ENCODE results near the gene ASPSCR1. TPM values are rescaled to one million over a fixed set of nuclear protein-coding genes. Genes with fewer than 3 reads are reported as not detected.
A peak's percentile ranks its signal among the peaks of the same experiment; 100 is the strongest.

The ASPSCR1 gene
- total and polyA plus RNA-seq, 9 of the 15 experiments (the other 6 are each of a cell fraction or from before 2014, with no cell fraction given): 0.90 to 36.9 (median 11.6) TPM

GRCh38 chr17:82033359-82034085 lies 56.1 kb downstream of the ASPSCR1 start:
- Histone ChIP-seq H4K20me1 (replicated peaks; ENCODE audit: control insufficient read depth, insufficient read depth, low read length) (peaks cover 21% of the 10 kb centered on the region; the same call in 1 of the 2 replicates), H3K36me3 (ENCODE audit: control insufficient read depth, insufficient read depth, low read length) (peaks cover 40% of the 10 kb centered on the region; the same call in 2 of the 3 replicates), H3K4me3 (peak overlapping the region; percentile 62; the same call in 1 of the 2 replicates), H2AFZ (ENCODE audit: low read depth, low read length) (no peak overlapping the region), H3K27ac (ENCODE audit: extremely low read depth, low read depth, low read length) (no peak overlapping the region), H3K4me2 (ENCODE audit: insufficient read depth, low read length) (no peak overlapping the region), H3K27me3 (ENCODE audit: control insufficient read depth in 2 of 2, insufficient read depth in 2 of 2, low read length in 2 of 2) (no peaks in the 10 kb centered on the region), H3K79me2 (ENCODE audit: control insufficient read depth, insufficient read depth, low read length) (peaks cover 41% of the 10 kb centered on the region), H3K4me1 (replicated peaks in 1 of 2; ENCODE audit: control insufficient read depth in 2 of 2, insufficient read depth in 2 of 2, low read length in 2 of 2) (peaks cover 29 to 86% of the 10 kb centered on the region in 2 experiments), H3K9me3 (replicated peaks; ENCODE audit: control insufficient read depth, insufficient read depth, low read depth, low read length) (no peaks in the 10 kb centered on the region), H3K9me1 (ENCODE audit: control insufficient read depth, insufficient read depth, low read length) (peaks cover 6% of the 10 kb centered on the region), H3K9ac (ENCODE audit: insufficient read depth in 1 of 2, low read depth in 2 of 2, low read length in 2 of 2) (peak overlapping the region; percentile 87 to 97)
- intact Hi-C loops (cut with micrococcal nuclease): loop anchor here (5.0 to 10.0 kb wide), 2 partner anchors 64 to 311 kb away; partner anchors contain the start of gene FASN
- in situ Hi-C loops (cut with MboI): loop anchor here (5.0 kb wide), 1 partner anchor 124 kb away; no protein-coding TSS in a partner anchor
- 87% methylated on average over 23 of the region's 38 CpGs for WGBS (ENCODE audit: insufficient coverage, low coverage, missing lambda C conversion rate)
- CTCF ChIA-PET (ENCODE audit: low intra/inter-chr PET ratio): no interaction called here
- no peak for FAIRE-seq
- TF ChIP-seq, protein P1, sequence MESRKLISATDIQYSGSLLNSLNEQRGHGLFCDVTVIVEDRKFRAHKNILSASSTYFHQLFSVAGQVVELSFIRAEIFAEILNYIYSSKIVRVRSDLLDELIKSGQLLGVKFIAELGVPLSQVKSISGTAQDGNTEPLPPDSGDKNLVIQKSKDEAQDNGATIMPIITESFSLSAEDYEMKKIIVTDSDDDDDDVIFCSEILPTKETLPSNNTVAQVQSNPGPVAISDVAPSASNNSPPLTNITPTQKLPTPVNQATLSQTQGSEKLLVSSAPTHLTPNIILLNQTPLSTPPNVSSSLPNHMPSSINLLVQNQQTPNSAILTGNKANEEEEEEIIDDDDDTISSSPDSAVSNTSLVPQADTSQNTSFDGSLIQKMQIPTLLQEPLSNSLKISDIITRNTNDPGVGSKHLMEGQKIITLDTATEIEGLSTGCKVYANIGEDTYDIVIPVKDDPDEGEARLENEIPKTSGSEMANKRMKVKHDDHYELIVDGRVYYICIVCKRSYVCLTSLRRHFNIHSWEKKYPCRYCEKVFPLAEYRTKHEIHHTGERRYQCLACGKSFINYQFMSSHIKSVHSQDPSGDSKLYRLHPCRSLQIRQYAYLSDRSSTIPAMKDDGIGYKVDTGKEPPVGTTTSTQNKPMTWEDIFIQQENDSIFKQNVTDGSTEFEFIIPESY (CRISPR knock-in tag; IDR thresholded peaks at IDR 0.05): peak; percentile 87
- TF ChIP-seq POLR2H (tag; IDR thresholded peaks at IDR 0.05; ENCODE audit: low read depth) (no peak), CREB5 (CRISPR knock-in tag; IDR thresholded peaks at IDR 0.05) (no peak), ZBTB7A (IDR thresholded peaks at IDR 0.05; ENCODE audit: borderline replicate concordance, control insufficient read depth, low read depth, low read length) (0 out of 2 replicates have a peak, but pooled peaks have one; percentile 2), RBFOX2 (IDR thresholded peaks at IDR 0.05; ENCODE audit: low read depth, low read length) (peak; percentile 66), RBM22 (IDR thresholded peaks at IDR 0.05; ENCODE audit: low read depth, low read length, poor library complexity, severe bottlenecking) (peak; percentile 74), POLR2G (IDR thresholded peaks at IDR 0.05; ENCODE audit: low read depth, low read length) (peak; percentile 72), PCBP1 (IDR thresholded peaks at IDR 0.05; ENCODE audit: low read depth, low read length, poor library complexity, severe bottlenecking) (peak; percentile 68)
- no peak for ATAC-seq
- BruUV-seq (replicated peaks): TSS peak; percentile 73
- POLR2A ChIA-PET: interaction anchor here (0.7 to 6.4 kb wide), 4 partner anchors 12 to 121 kb away, joined by 3 to 51 read pairs (median 4); partner anchors contain the start of genes CENPX and LRRC45
- no peak for DNase-seq (ENCODE audit: extremely low read depth in 1 of 4, low spot score in 3 of 4)

Measured in K562 (cell line).